B cell (primary cell): ENCODE measurements around the gene ING5. TPM values are rescaled to one million over a fixed set of nuclear protein-coding genes. Genes with fewer than 3 reads are reported as not detected.

Source experiments
- ATAC-seq: fragments of 200-7000 bp; cut with Tn5 transposase; one replicate; pipeline ENCODE4 v1.10.0; 2021; ENCODE audit warnings: low read depth, mild to moderate bottlenecking, moderate number of reproducible peaks, moderate library complexity
- CTCF ChIA-PET: fragments of 350-600 bp; sonication (Branson Sonifier 250); formaldehyde crosslinking; loops from one replicate; lab custom pipeline; 2021; ENCODE audit warnings: antibody characterized with exemption, inconsistent platforms; lab: Charles Lee
- POLR2A ChIA-PET: fragments of 350-600 bp; sonication (Branson Sonifier 250); formaldehyde crosslinking; loops from one replicate; lab custom pipeline; 2021; ENCODE audit warnings: antibody characterized with exemption; lab: Charles Lee
- DNase-seq: peaks from one replicate; pipeline ENCODE4 v3.0.0; 2013
- H2AFZ ChIP-seq: 2 replicates; pipeline ENCODE4 v1.6.1; 2012; ENCODE audit warnings: mild to moderate bottlenecking, low read depth, low read length; ENCODE audit not compliant: insufficient read depth, poor library complexity, severe bottlenecking
- H3K27ac ChIP-seq, 2 donors: 1 replicate in 1 of 2; 2 replicates in 1 of 2; pipeline ENCODE4 v1.5.1; 2012 to 2013; ENCODE audit warnings: low read length in 2 of 2, mild to moderate bottlenecking in 2 of 2, moderate library complexity in 1 of 2
- H3K27me3 ChIP-seq, 4 experiments: fragments of 200-600 bp in 1 of 4; sonication (generic) in 1 of 4; replicated peaks in 1 of 4; 1 replicate in 2 of 4; 2 replicates in 2 of 4; pipeline versions ENCODE4 v1.6.1 to v1.7.0; 2013 to 2016; ENCODE audit warnings: low read length in 3 of 4, mild to moderate bottlenecking in 2 of 4, mixed read lengths in 1 of 4, moderate library complexity in 1 of 4; ENCODE audit not compliant: insufficient read depth in 4 of 4, control insufficient read depth in 3 of 4; ENCODE audit errors: control extremely low read depth in 1 of 4
- H3K36me3 ChIP-seq, 2 experiments: replicated peaks in 1 of 2; 1 replicate in 1 of 2; 2 replicates in 1 of 2; pipeline versions ENCODE4 v1.6.1 to v1.7.1; 2013; ENCODE audit warnings: low read length in 1 of 2; ENCODE audit not compliant: insufficient read depth in 2 of 2, control insufficient read depth in 1 of 2; ENCODE audit errors: control extremely low read depth in 1 of 2, extremely low read depth in 1 of 2
- H3K4me1 ChIP-seq, 2 donors: fragments of 200-600 bp in 1 of 2; sonication (generic) in 1 of 2; 1 replicate in 1 of 2; 2 replicates in 1 of 2; pipeline versions ENCODE4 v1.5.1 to v1.6.1; 2013 to 2017; ENCODE audit warnings: low read length in 2 of 2; ENCODE audit not compliant: control insufficient read depth in 2 of 2, insufficient read depth in 2 of 2
- H3K4me2 ChIP-seq: replicated peaks from 2 replicates; pipeline ENCODE3; 2012; ENCODE audit warnings: mild to moderate bottlenecking, low read depth, low read length; ENCODE audit not compliant: poor library complexity, severe bottlenecking
- H3K4me3 ChIP-seq, 5 experiments: fragments of 200-600 bp in 1 of 5; sonication (generic) in 1 of 5; 1 replicate in 3 of 5; 2 replicates in 2 of 5; pipeline versions ENCODE4 v1.5.1 to v1.7.0; 2011 to 2016; ENCODE audit warnings: low read length in 4 of 5, mild to moderate bottlenecking in 4 of 5, low read depth in 2 of 5, control low read depth in 1 of 5, moderate library complexity in 1 of 5; ENCODE audit not compliant: insufficient read depth in 1 of 5; ENCODE audit errors: control extremely low read depth in 1 of 5, extremely low read depth in 1 of 5
- H3K79me2 ChIP-seq: fragments of 200-600 bp; sonication (generic); one replicate; pipeline ENCODE4 v1.6.0; 2016; ENCODE audit warnings: low read length; ENCODE audit not compliant: control insufficient read depth, insufficient read depth
- H3K9ac ChIP-seq: fragments of 200-600 bp; sonication (generic); 2 replicates; pipeline ENCODE4 v1.6.1; 2017; ENCODE audit warnings: mild to moderate bottlenecking, low read length, moderate library complexity
- H3K9me3 ChIP-seq, 3 donors: one replicate each; pipeline versions ENCODE4 v1.6.1 to v1.7.1; 2013; ENCODE audit warnings: low read length in 2 of 3; ENCODE audit not compliant: control insufficient read depth in 2 of 3, insufficient read depth in 1 of 3; ENCODE audit errors: control extremely low read depth in 1 of 3
- H4K20me1 ChIP-seq: 2 replicates; pipeline ENCODE4 v1.6.0; 2012; ENCODE audit warnings: mild to moderate bottlenecking, low read length; ENCODE audit not compliant: insufficient read depth, control insufficient read depth, poor library complexity, severe bottlenecking
- H3K27ac Mint-ChIP-seq: one replicate; pipeline ENCODE4 v1.8.0; 2021; ENCODE audit warnings: mixed read lengths
- H3K27me3 Mint-ChIP-seq: one replicate; pipeline ENCODE4 v1.8.0; 2021; ENCODE audit warnings: mixed read lengths
- H3K4me1 Mint-ChIP-seq: one replicate; pipeline ENCODE4 v1.8.0; 2021; ENCODE audit warnings: mixed read lengths
- H3K4me3 Mint-ChIP-seq: one replicate; pipeline ENCODE4 v1.8.0; 2021; ENCODE audit warnings: mixed read lengths
- H3K9me3 Mint-ChIP-seq: one replicate; pipeline ENCODE4 v1.8.0; 2022; ENCODE audit warnings: mixed read lengths; ENCODE audit not compliant: insufficient read depth
- CTCF ChIP-seq: fragments of 200-600 bp; IDR thresholded peaks from one replicate; pipeline ENCODE4 v1.8.0; 2022; ENCODE audit warnings: antibody characterized with exemption, mild to moderate bottlenecking
- EZH2 ChIP-seq: IDR thresholded peaks from 2 replicates; pipeline ENCODE4 v1.6.1; 2012; ENCODE audit warnings: borderline replicate concordance, low read depth, mild to moderate bottlenecking, moderate library complexity, low read length; ENCODE audit not compliant: insufficient read depth, poor library complexity, severe bottlenecking
- WGBS: methylation state at CpG from one replicate; pipeline ENCODE4 v1.1.5; 2013; ENCODE audit warnings: missing lambda C conversion rate; ENCODE audit not compliant: insufficient coverage; 5-methylcytosine and 5-hydroxymethylcytosine counted together
- intact Hi-C: fragments of 100-400 bp; cut with micrococcal nuclease; formaldehyde crosslinking; loops from one replicate; pipeline ENCODE4 v1.10.0; 2022
- polyA plus RNA-seq: library from polyadenylated mRNA; depleted of rRNA; stranded (reverse); fragments of >200 nt; gene quantifications from 2 replicates; pipeline ENCODE4 v1.2.3, GENCODE V29; 2012
- total RNA-seq, 2 donors: library from RNA; stranded (reverse); fragments of 120-200 nt in 1 of 2; gene quantifications; 1 replicate in 1 of 2; 2 replicates in 1 of 2; pipeline versions ENCODE4 v1.2.3 to v1.2.4, GENCODE V29; 2013 to 2022

ING5 gene
- total and polyA plus RNA-seq, 2 donors (not counting 1 experiment from before 2014, with no cell fraction given): 70.7 to 82.9 TPM

GRCh38 chr2:241768850-241769249 is 67.0 kb downstream of the ING5 start:
- Histone ChIP-seq H4K20me1 (no peaks in the 10 kb centered on the region), H3K9me3 (no peaks in the 10 kb centered on the region), H3K9ac (no peak overlapping the region), H3K27me3 (no peaks in the 10 kb centered on the region), H3K4me2 (no peak overlapping the region), H3K4me1 (peaks cover 0 to 15% of the 10 kb centered on the region in 2 donors), H3K4me3 (no peak overlapping the region), H3K79me2 (no peaks in the 10 kb centered on the region), H3K27ac (no peak overlapping the region), H2AFZ (no peak overlapping the region), H3K36me3 (no peaks in the 10 kb centered on the region)
- ChIA-PET CTCF (no interaction called here), POLR2A (no interaction called here)
- DNase-seq (no peak), ATAC-seq (no peak)
- no peak for TF ChIP-seq CTCF
- no peak for TF ChIP-seq EZH2
- H3K27me3 Mint-ChIP-seq: no peaks in the 10 kb centered on the region
- H3K4me1 Mint-ChIP-seq: peaks cover 9% of the 10 kb centered on the region
- 95% methylated on average over 11 of the region's 11 CpGs for WGBS
- intact Hi-C loops: no loop called here
- H3K9me3 Mint-ChIP-seq: no peaks in the 10 kb centered on the region
- H3K4me3 Mint-ChIP-seq: no peak overlapping the region
- H3K27ac Mint-ChIP-seq: no peak overlapping the region

- no peaks in the 10 kb centered on the region for H3K9me3 Mint-ChIP-seq
- peaks cover 0 to 15% of the 10 kb centered on the region in 2 donors for H3K4me1 ChIP-seq
- no peak overlapping the region for H3K9ac ChIP-seq
- no peak for TF ChIP-seq CTCF
- TF ChIP-seq EZH2: no peak
- DNase-seq: no peak
- no peaks in the 10 kb centered on the region for H3K27me3 Mint-ChIP-seq
- ATAC-seq: no peak
- ChIA-PET CTCF (no interaction called here), POLR2A (no interaction called here)
- no peak overlapping the region for H3K27ac ChIP-seq
- no peak overlapping the region for H2AFZ ChIP-seq
- no peak overlapping the region for H3K27ac Mint-ChIP-seq
- no peaks in the 10 kb centered on the region for H3K9me3 ChIP-seq
- H3K79me2 ChIP-seq: no peaks in the 10 kb centered on the region
- no peak overlapping the region for H3K4me3 Mint-ChIP-seq
- no peaks in the 10 kb centered on the region for H4K20me1 ChIP-seq
- H3K36me3 ChIP-seq: no peaks in the 10 kb centered on the region
- no peak overlapping the region for H3K4me3 ChIP-seq
- H3K27me3 ChIP-seq: peaks cover 0 to 1% (median 0%) of the 10 kb centered on the region in 4 experiments
- peaks cover 9% of the 10 kb centered on the region for H3K4me1 Mint-ChIP-seq
- WGBS: 87% methylated on average over 13 of the region's 13 CpGs
- H3K4me2 ChIP-seq: no peak overlapping the region
- intact Hi-C loops: no loop called here
Observed at GRCh38 chr2:241769819-241770184, 68.0 kb downstream of the ING5 start.
